Mucosa of stomach (tissue), 1 donor: ENCODE data around the gene DCTN5.
"Not testable (repeated sequence)": the region's sequence is repeated elsewhere in the genome, so short reads cannot be mapped to it uniquely, and the experiment has no call there.

ENCODE experiments used
- H3K27me3 ChIP-seq: one replicate; pipeline ENCODE4 v1.7.0; 2013; ENCODE audit warnings: mild to moderate bottlenecking, low read length; ENCODE audit not compliant: control insufficient read depth, insufficient read depth
- H3K36me3 ChIP-seq: one replicate; pipeline ENCODE4 v1.7.0; 2013; ENCODE audit warnings: low read length; ENCODE audit not compliant: control insufficient read depth, insufficient read depth
- H3K4me1 ChIP-seq: one replicate; pipeline ENCODE4 v1.7.0; 2013; ENCODE audit warnings: mild to moderate bottlenecking, low read length; ENCODE audit not compliant: control insufficient read depth, insufficient read depth
- H3K4me3 ChIP-seq: one replicate; pipeline ENCODE4 v1.7.0; 2013; ENCODE audit warnings: low read length
- H3K9ac ChIP-seq: one replicate; pipeline ENCODE4 v1.7.0; 2013; ENCODE audit warnings: mild to moderate bottlenecking, low read length, moderate library complexity
- H3K9me3 ChIP-seq: one replicate; pipeline ENCODE4 v1.7.0; 2013; ENCODE audit warnings: mild to moderate bottlenecking, low read length, moderate library complexity; ENCODE audit not compliant: control insufficient read depth
- donor health status: Pancreatic carcinoma.

Gene DCTN5

GRCh38 chr16:23702951-23703350 lies 61.7 kb downstream of the DCTN5 start:
- H3K9ac ChIP-seq = no peak overlapping the region
- H3K9me3 ChIP-seq = no peaks in the 10 kb centered on the region
- H3K4me1 ChIP-seq = peaks cover 20% of the 10 kb centered on the region
- H3K36me3 ChIP-seq = peaks cover 41% of the 10 kb centered on the region
- H3K27me3 ChIP-seq = no peaks in the 10 kb centered on the region
- no peak overlapping the region for H3K4me3 ChIP-seq

- Histone ChIP-seq H3K27me3 (no peaks in the 10 kb centered on the region), H3K36me3 (peaks cover 43% of the 10 kb centered on the region), H3K9me3 (no peaks in the 10 kb centered on the region), H3K4me1 (peaks cover 7% of the 10 kb centered on the region), H3K9ac (no peak overlapping the region), H3K4me3 (no peak overlapping the region)
Observed at GRCh38 chr16:23704772-23705516, 63.7 kb downstream of the DCTN5 start.

- Histone ChIP-seq H3K27me3 (no peaks in the 10 kb centered on the region), H3K4me3 (no peak overlapping the region), H3K36me3 (peaks cover 43% of the 10 kb centered on the region), H3K4me1 (peaks cover 5% of the 10 kb centered on the region), H3K9me3 (no peaks in the 10 kb centered on the region), H3K9ac (no peak overlapping the region)
Observed at GRCh38 chr16:23705517-23705902, 64.2 kb downstream of the DCTN5 start.

- Histone ChIP-seq H3K9ac (no peak overlapping the region), H3K4me3 (no peak overlapping the region), H3K27me3 (no peaks in the 10 kb centered on the region), H3K9me3 (no peaks in the 10 kb centered on the region), H3K4me1 (peaks cover 7% of the 10 kb centered on the region), H3K36me3 (peaks cover 45% of the 10 kb centered on the region)
Observed at GRCh38 chr16:23706439-23706838, 65.2 kb downstream of the DCTN5 start.

GRCh38 chr16:23709536-23709935 lies 68.3 kb downstream of the DCTN5 start:
- H3K4me1 ChIP-seq = peaks cover 11% of the 10 kb centered on the region
- H3K4me3 ChIP-seq = no peak overlapping the region

GRCh38 chr16:23710008-23710407 lies 68.7 kb downstream of the DCTN5 start:
- Histone ChIP-seq H3K27me3 (no peaks in the 10 kb centered on the region), H3K36me3 (peaks cover 31% of the 10 kb centered on the region)

More at GRCh38 chr16:23709536-23709935, 68.3 kb downstream of the DCTN5 start:
- Histone ChIP-seq H3K36me3 (peaks cover 36% of the 10 kb centered on the region), H3K9me3 (no peaks in the 10 kb centered on the region), H3K27me3 (no peaks in the 10 kb centered on the region), H3K9ac (no peak overlapping the region)

GRCh38 chr16:23710504-23710903 lies 69.2 kb downstream of the DCTN5 start:
- Histone ChIP-seq H3K4me3 (no peak overlapping the region), H3K36me3 (peaks cover 26% of the 10 kb centered on the region), H3K9me3 (no peaks in the 10 kb centered on the region), H3K4me1 (peaks cover 11% of the 10 kb centered on the region), H3K27me3 (no peaks in the 10 kb centered on the region), H3K9ac (peak overlapping the region; percentile 16)

More at GRCh38 chr16:23710008-23710407, 68.7 kb downstream of the DCTN5 start:
- Histone ChIP-seq H3K4me1 (peaks cover 11% of the 10 kb centered on the region), H3K9ac (peak overlapping the region; percentile 16), H3K4me3 (no peak overlapping the region), H3K9me3 (no peaks in the 10 kb centered on the region)

GRCh38 chr16:23711785-23712184 lies 70.5 kb downstream of the DCTN5 start:
- H3K36me3 ChIP-seq = peaks cover 16% of the 10 kb centered on the region
- no peaks in the 10 kb centered on the region for H3K27me3 ChIP-seq
- peaks cover 11% of the 10 kb centered on the region for H3K4me1 ChIP-seq
- H3K4me3 ChIP-seq = peak overlapping the region; percentile 33
- H3K9me3 ChIP-seq = no peaks in the 10 kb centered on the region
- H3K9ac ChIP-seq = peak overlapping the region; percentile 86

GRCh38 chr16:23712976-23713375 lies 71.7 kb downstream of the DCTN5 start, which contains the start of gene ERN2:
ERN2 (minus strand) TSS chr16:23713222; CDS start chr16:23713187, 35 bp downstream.
- peak within 1 kb of the TSS; percentile 33 for H3K4me3 ChIP-seq
- no peaks in the 10 kb centered on the region for H3K9me3 ChIP-seq
- H3K27me3 ChIP-seq = no peaks in the 10 kb centered on the region
- peaks cover 13% of the 10 kb centered on the region for H3K36me3 ChIP-seq
- H3K4me1 ChIP-seq = peaks cover 11% of the 10 kb centered on the region
- peak within 1 kb of the TSS; percentile 86 for H3K9ac ChIP-seq

- Histone ChIP-seq H3K9me3 (no peaks in the 10 kb centered on the region), H3K9ac (no peak overlapping the region), H3K27me3 (no peaks in the 10 kb centered on the region), H3K36me3 (no peaks in the 10 kb centered on the region), H3K4me1 (peaks cover 3% of the 10 kb centered on the region), H3K4me3 (no peak overlapping the region)
Observed at GRCh38 chr16:23716484-23716883, 75.2 kb downstream of the DCTN5 start.

GRCh38 chr16:23722613-23723240 lies 81.5 kb downstream of the DCTN5 start:
- H3K4me3 ChIP-seq, H3K9ac ChIP-seq, H3K4me1 ChIP-seq, H3K27me3 ChIP-seq, H3K36me3 ChIP-seq, H3K9me3 ChIP-seq: not testable (repeated sequence)

- Histone ChIP-seq H3K9ac (no peak overlapping the region), H3K36me3 (no peaks in the 10 kb centered on the region), H3K4me3 (no peak overlapping the region), H3K4me1 (peaks cover under 1% of the 10 kb centered on the region), H3K27me3 (no peaks in the 10 kb centered on the region), H3K9me3 (no peaks in the 10 kb centered on the region)
Observed at GRCh38 chr16:23724096-23724784, 83.0 kb downstream of the DCTN5 start.
